GM12891 (cell line): ENCODE measurements around the gene MYL12B.

ENCODE experiments used
- PAX5 ChIP-seq: IDR thresholded peaks from 2 replicates; pipeline ENCODE4 v1.6.1; 2011; ENCODE audit warnings: low read length, moderate library complexity, mild to moderate bottlenecking; ENCODE audit not compliant: insufficient read depth, severe bottlenecking
- POLR2A ChIP-seq: IDR thresholded peaks from 2 replicates; pipeline ENCODE4 v1.6.1; 2011; ENCODE audit warnings: low read depth, low read length, control low read depth
- POLR2AphosphoS5 ChIP-seq: IDR thresholded peaks from 2 replicates; pipeline ENCODE4 v1.6.1; 2011; ENCODE audit warnings: low read depth, low read length, control low read depth
- POU2F2 ChIP-seq: IDR thresholded peaks from 2 replicates; pipeline ENCODE4 v1.6.1; 2011; ENCODE audit warnings: low read depth, mild to moderate bottlenecking, control low read depth, low read length, moderate library complexity
- SPI1 ChIP-seq: IDR thresholded peaks from 2 replicates; pipeline ENCODE4 v1.6.1; 2011; ENCODE audit warnings: low read depth, low read length, control low read depth
- TAF1 ChIP-seq: IDR thresholded peaks from 2 replicates; pipeline ENCODE4 v1.6.1; 2011; ENCODE audit warnings: low read depth, low read length, control low read depth

GRCh38 chr18:3221496-3221895 is 40.4 kb upstream of the MYL12B start:
- TF ChIP-seq POLR2AphosphoS5 (no peak), POLR2A (no peak), TAF1 (no peak), SPI1 (no peak), POU2F2 (no peak), PAX5 (no peak)
